Parathyroid adenoma (tissue), 2 donors: ENCODE measurements around the gene GAS2.
A peak's percentile ranks its signal among the peaks of the same experiment; 100 is the strongest.

Experiments used
- H2AFZ ChIP-seq: fragments of 300-600 bp; sonication (generic); one replicate; pipeline ENCODE4 v1.7.0; 2017; ENCODE audit warnings: antibody characterized with exemption, mild to moderate bottlenecking
- H3K27ac ChIP-seq: fragments of 300-600 bp; sonication (generic); one replicate; pipeline ENCODE4 v1.7.0; 2017
- H3K27me3 ChIP-seq: fragments of 300-600 bp; sonication (generic); one replicate; pipeline ENCODE4 v1.7.0; 2017; ENCODE audit warnings: low read length; ENCODE audit not compliant: control insufficient read depth, insufficient read depth
- H3K36me3 ChIP-seq: fragments of 300-600 bp; sonication (generic); one replicate; pipeline ENCODE4 v1.7.0; 2017; ENCODE audit warnings: low read length; ENCODE audit not compliant: control insufficient read depth, insufficient read depth
- H3K4me1 ChIP-seq: fragments of 300-600 bp; sonication (generic); one replicate; pipeline ENCODE4 v1.7.0; 2017; ENCODE audit warnings: control low read depth
- H3K4me2 ChIP-seq: fragments of 300-600 bp; sonication (generic); one replicate; pipeline ENCODE4 v1.7.0; 2017; ENCODE audit warnings: low read length
- H3K4me3 ChIP-seq: fragments of 300-600 bp; sonication (generic); one replicate; pipeline ENCODE4 v1.7.0; 2017; ENCODE audit warnings: low read depth, low read length
- H3K79me2 ChIP-seq: fragments of 300-600 bp; sonication (generic); one replicate; pipeline ENCODE4 v1.7.0; 2017; ENCODE audit warnings: control low read depth
- H3K9ac ChIP-seq: fragments of 300-600 bp; sonication (generic); one replicate; pipeline ENCODE4 v1.7.0; 2017; ENCODE audit warnings: mild to moderate bottlenecking
- H3K9me3 ChIP-seq: fragments of 300-600 bp; sonication (generic); one replicate; pipeline ENCODE4 v1.7.0; 2017; ENCODE audit warnings: low read length; ENCODE audit not compliant: control insufficient read depth
- CTCF ChIP-seq: fragments of 300-600 bp; sonication (generic); IDR thresholded peaks from one replicate; pipeline ENCODE4 v1.7.0; 2017; ENCODE audit warnings: antibody characterized with exemption, mild to moderate bottlenecking
- donor health status: primary hyperparathyroidism.

GAS2 gene

GRCh38 chr11:22669368-22669767, 3.0 kb downstream of the GAS2 start:
- Histone ChIP-seq H3K9me3 (no peaks in the 10 kb centered on the region), H3K4me1 (peaks cover 2% of the 10 kb centered on the region), H2AFZ (no peak overlapping the region), H3K27me3 (no peaks in the 10 kb centered on the region), H3K27ac (no peak overlapping the region), H3K36me3 (no peaks in the 10 kb centered on the region), H3K4me2 (no peak overlapping the region), H3K4me3 (no peak overlapping the region), H3K79me2 (no peaks in the 10 kb centered on the region), H3K9ac (no peak overlapping the region)
- TF ChIP-seq CTCF: no peak

GRCh38 chr11:22670830-22671229, 4.4 kb downstream of the GAS2 start:
- no peak overlapping the region for H3K4me2 ChIP-seq
- no peak for TF ChIP-seq CTCF
- no peaks in the 10 kb centered on the region for H3K36me3 ChIP-seq
- no peaks in the 10 kb centered on the region for H3K27me3 ChIP-seq
- peaks cover 2% of the 10 kb centered on the region for H3K4me1 ChIP-seq
- no peak overlapping the region for H3K4me3 ChIP-seq
- no peak overlapping the region for H3K9ac ChIP-seq
- no peaks in the 10 kb centered on the region for H3K79me2 ChIP-seq
- H2AFZ ChIP-seq: no peak overlapping the region
- H3K27ac ChIP-seq: no peak overlapping the region
- no peaks in the 10 kb centered on the region for H3K9me3 ChIP-seq

DNA sequence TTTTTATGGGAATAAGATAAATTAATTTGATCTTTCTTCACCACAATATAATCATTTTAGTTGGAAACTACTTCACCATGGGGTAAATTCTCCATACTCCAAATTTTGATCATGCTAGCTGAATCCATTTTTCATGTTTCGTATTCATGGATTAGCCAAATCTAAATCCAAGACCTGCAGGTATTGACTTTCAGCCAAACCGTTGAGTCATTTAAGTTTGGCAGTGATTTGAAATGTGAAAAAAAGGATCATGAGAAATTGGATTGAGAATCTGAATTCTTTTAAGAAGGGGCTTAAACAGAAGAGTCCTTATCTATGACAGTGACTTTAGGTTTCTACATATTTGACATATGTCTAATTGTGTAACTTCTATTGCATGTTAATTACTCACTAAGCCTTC, 5.3 kb downstream of the GAS2 start:
- H3K9me3 ChIP-seq: no peaks in the 10 kb centered on the region
- H3K4me3 ChIP-seq: no peak overlapping the region
- H3K4me1 ChIP-seq: no peaks in the 10 kb centered on the region
- no peak overlapping the region for H3K27ac ChIP-seq
- H2AFZ ChIP-seq: no peak overlapping the region
- no peaks in the 10 kb centered on the region for H3K79me2 ChIP-seq
- no peak overlapping the region for H3K4me2 ChIP-seq
- no peaks in the 10 kb centered on the region for H3K36me3 ChIP-seq
- no peaks in the 10 kb centered on the region for H3K27me3 ChIP-seq
- TF ChIP-seq CTCF: no peak
- H3K9ac ChIP-seq: no peak overlapping the region

DNA sequence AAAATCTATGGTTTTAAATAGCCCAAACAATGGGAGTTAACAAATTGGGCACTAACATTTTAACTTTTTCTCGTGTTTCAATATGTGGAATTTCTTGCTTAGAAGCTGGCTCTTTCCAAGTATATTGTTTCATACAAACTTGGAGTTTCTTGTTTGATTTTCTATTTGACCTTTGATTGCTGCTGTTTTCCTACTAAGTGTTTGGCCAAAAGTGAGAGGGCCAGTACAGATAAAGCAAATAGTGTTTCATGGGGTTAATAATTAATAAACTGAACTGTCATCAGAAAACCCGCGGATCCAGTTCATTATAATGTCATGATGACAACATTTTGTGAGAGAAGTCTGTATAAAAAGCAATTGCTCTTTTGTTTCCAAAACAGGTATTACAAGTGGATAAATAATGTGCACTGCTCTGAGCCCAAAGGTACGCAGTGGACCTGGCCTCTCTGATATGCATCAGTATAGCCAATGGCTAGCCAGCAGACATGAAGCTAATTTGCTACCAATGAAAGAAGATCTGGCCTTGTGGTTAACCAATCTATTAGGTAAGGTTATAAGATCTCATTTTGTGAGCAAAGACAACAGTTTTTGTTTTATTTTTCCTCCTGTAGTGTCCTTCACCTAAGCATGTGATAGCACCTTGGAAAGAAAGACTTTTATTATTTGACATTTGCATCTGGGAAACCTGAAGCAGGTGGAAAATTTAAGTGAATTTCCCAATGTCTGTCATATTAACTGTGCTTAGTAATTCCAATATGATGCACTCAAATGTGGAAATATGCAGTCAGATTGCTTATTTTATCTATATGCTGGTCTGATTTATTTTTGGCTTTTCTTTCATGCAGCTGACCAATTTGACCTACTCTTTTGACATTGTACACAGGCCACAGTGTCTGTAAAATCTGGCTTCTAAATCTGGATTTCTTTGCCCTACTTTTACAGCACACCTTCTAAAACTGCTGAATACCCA, 8.3 kb downstream of the GAS2 start:
- no peak for TF ChIP-seq CTCF
- Histone ChIP-seq H3K36me3 (no peaks in the 10 kb centered on the region), H3K9me3 (no peaks in the 10 kb centered on the region), H3K4me1 (no peaks in the 10 kb centered on the region), H3K79me2 (no peaks in the 10 kb centered on the region), H3K4me3 (no peak overlapping the region), H3K27ac (no peak overlapping the region), H3K4me2 (no peak overlapping the region), H2AFZ (peak overlapping the region; percentile 46), H3K27me3 (no peaks in the 10 kb centered on the region), H3K9ac (no peak overlapping the region)
